Measurements from ENCODE around the gene CAPN13. TPM values are rescaled to one million over a fixed set of nuclear protein-coding genes. Genes with fewer than 3 reads are reported as not detected.

The CAPN13 gene
- total RNA-seq, 1 experiment from 2014 or later: not detected

DNA sequence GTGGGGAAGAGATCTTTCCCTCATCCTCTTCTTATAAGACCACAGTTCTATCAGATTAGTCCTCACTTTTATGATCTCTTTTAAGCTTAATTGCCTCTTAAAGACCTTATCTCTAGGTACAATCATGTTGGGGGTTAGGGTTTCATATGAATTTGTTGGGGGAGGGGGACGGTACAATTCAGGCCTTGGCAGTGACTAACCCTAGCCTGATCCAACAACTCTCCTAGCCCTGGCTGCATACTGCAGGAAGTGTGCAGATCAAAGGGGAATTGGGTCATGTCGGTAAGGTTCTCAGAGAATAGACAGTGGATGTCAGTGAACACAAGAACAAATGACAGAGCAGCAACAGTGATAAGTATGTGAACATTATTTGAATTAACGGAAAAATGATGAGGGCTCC is 16.4 kb downstream of the CAPN13 start:
- DNase-seq (ENCODE audit: unreplicated experiment): no peak
- Mint-ChIP-seq H3K4me3 (ENCODE audit: unreplicated experiment) (no peak overlapping the region), H3K27me3 (ENCODE audit: insufficient read depth, unreplicated experiment) (peaks cover 82% of the 10 kb centered on the region), H3K9me3 (ENCODE audit: unreplicated experiment) (no peaks in the 10 kb centered on the region), H3K4me1 (ENCODE audit: insufficient read depth, unreplicated experiment) (no peaks in the 10 kb centered on the region), H3K27ac (ENCODE audit: low read depth, unreplicated experiment) (no peak overlapping the region), H3K36me3 (ENCODE audit: insufficient read depth, unreplicated experiment) (no peaks in the 10 kb centered on the region)
- ChIA-PET CTCF (interaction anchor here (0.6 kb wide), 1 partner anchor 43 kb away, joined by 3 read pairs; no protein-coding TSS in a partner anchor), POLR2A (no interaction called here)
- intact Hi-C loops (cut with micrococcal nuclease): no loop called here
- no TSS peak for BruUV-seq (replicated peaks)
- TF ChIP-seq, protein P1, sequence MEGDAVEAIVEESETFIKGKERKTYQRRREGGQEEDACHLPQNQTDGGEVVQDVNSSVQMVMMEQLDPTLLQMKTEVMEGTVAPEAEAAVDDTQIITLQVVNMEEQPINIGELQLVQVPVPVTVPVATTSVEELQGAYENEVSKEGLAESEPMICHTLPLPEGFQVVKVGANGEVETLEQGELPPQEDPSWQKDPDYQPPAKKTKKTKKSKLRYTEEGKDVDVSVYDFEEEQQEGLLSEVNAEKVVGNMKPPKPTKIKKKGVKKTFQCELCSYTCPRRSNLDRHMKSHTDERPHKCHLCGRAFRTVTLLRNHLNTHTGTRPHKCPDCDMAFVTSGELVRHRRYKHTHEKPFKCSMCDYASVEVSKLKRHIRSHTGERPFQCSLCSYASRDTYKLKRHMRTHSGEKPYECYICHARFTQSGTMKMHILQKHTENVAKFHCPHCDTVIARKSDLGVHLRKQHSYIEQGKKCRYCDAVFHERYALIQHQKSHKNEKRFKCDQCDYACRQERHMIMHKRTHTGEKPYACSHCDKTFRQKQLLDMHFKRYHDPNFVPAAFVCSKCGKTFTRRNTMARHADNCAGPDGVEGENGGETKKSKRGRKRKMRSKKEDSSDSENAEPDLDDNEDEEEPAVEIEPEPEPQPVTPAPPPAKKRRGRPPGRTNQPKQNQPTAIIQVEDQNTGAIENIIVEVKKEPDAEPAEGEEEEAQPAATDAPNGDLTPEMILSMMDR (IDR thresholded peaks at IDR 0.05; ENCODE audit: unreplicated experiment): no peak

DNA sequence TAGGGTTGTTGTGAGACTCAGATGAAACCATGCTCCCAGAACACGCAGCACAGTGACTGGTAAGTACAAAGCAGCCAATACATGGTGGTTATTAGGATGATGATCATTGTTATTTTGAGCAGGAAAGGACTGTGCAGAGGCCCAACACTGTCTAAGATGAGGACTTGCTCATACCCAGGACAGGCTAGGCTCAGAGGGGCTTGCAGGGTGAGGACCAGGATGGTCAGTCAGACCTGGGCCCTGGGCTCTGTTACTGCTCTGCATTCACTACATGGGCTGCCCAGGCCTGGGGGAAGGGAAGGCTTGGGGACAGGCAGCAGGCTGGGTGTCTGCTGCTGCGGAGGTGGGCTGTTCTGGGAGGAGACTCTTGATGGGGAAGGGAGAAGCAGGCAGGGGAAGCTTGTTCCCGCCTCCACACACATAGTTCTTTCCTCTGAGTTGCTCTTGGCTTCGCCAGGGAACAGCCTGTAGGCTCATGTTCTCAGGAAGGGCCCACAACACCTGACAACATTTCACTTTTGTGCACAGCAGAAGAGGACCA is 17.5 kb downstream of the CAPN13 start:
- no peaks in the 10 kb centered on the region for H3K36me3 Mint-ChIP-seq (ENCODE audit: insufficient read depth, unreplicated experiment)
- no peak for DNase-seq (ENCODE audit: unreplicated experiment)
- TF ChIP-seq, protein P1 (IDR thresholded peaks at IDR 0.05; ENCODE audit: unreplicated experiment): no peak

GRCh38 chr2:30786923-30787685 is 20.1 kb downstream of the CAPN13 start:
- intact Hi-C loops (cut with micrococcal nuclease): no loop called here
- CTCF ChIA-PET: interaction anchor here (0.7 kb wide), 1 partner anchor 457 kb away, joined by 3 read pairs; no protein-coding TSS in a partner anchor

More for the DNA sequence above, 17.5 kb downstream of the CAPN13 start:
- Mint-ChIP-seq H3K4me1 (ENCODE audit: insufficient read depth, unreplicated experiment) (no peaks in the 10 kb centered on the region), H3K27me3 (ENCODE audit: insufficient read depth, unreplicated experiment) (peaks cover 82% of the 10 kb centered on the region), H3K4me3 (ENCODE audit: unreplicated experiment) (no peak overlapping the region), H3K9me3 (ENCODE audit: unreplicated experiment) (no peaks in the 10 kb centered on the region), H3K27ac (ENCODE audit: low read depth, unreplicated experiment) (no peak overlapping the region)
- intact Hi-C loops (cut with micrococcal nuclease): no loop called here
- ChIA-PET CTCF (interaction anchor here (0.6 to 0.8 kb wide), 2 partner anchors 13 to 380 kb away, joined by 3 read pairs; no protein-coding TSS in a partner anchor), POLR2A (no interaction called here)
- BruUV-seq (replicated peaks): no TSS peak

DNA sequence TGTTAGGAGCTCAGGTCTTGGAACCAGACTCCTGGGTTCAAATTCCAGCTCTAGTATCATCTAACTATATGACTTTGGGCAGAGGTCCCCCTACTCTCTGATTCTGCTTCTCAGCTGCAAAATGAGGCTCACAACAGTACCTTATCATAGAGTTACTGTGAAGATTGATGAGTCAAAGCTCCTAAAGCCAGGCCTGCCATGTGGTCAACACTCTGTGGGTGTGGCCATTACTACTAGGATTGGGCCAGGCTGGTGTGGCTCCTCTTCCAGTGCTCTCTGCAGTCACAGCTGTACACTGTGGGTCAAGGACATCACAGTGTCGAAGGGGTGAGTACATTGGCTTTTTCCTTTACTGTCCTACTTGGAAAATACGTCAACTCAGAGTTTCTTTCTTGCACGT is 22.6 kb downstream of the CAPN13 start:
- intact Hi-C loops (cut with micrococcal nuclease): no loop called here
- ChIA-PET POLR2A (no interaction called here), CTCF (no interaction called here)
- Mint-ChIP-seq H3K36me3 (ENCODE audit: insufficient read depth, unreplicated experiment) (no peaks in the 10 kb centered on the region), H3K4me3 (ENCODE audit: unreplicated experiment) (no peak overlapping the region), H3K9me3 (ENCODE audit: unreplicated experiment) (no peaks in the 10 kb centered on the region), H3K27ac (ENCODE audit: low read depth, unreplicated experiment) (no peak overlapping the region), H3K4me1 (ENCODE audit: insufficient read depth, unreplicated experiment) (no peaks in the 10 kb centered on the region), H3K27me3 (ENCODE audit: insufficient read depth, unreplicated experiment) (peaks cover 39% of the 10 kb centered on the region)
- BruUV-seq (replicated peaks): no TSS peak
- TF ChIP-seq, protein P1 (IDR thresholded peaks at IDR 0.05; ENCODE audit: unreplicated experiment): no peak
- DNase-seq (ENCODE audit: unreplicated experiment): no peak

More at GRCh38 chr2:30786923-30787685, 20.1 kb downstream of the CAPN13 start:
- no peak overlapping the region for H3K27ac Mint-ChIP-seq (ENCODE audit: low read depth, unreplicated experiment)
- H3K4me3 Mint-ChIP-seq (ENCODE audit: unreplicated experiment): no peak overlapping the region
- H3K36me3 Mint-ChIP-seq (ENCODE audit: insufficient read depth, unreplicated experiment): no peaks in the 10 kb centered on the region
- no TSS peak for BruUV-seq (replicated peaks)
- POLR2A ChIA-PET: no interaction called here
- TF ChIP-seq, protein P1 (IDR thresholded peaks at IDR 0.05; ENCODE audit: unreplicated experiment): no peak
- H3K9me3 Mint-ChIP-seq (ENCODE audit: unreplicated experiment): no peaks in the 10 kb centered on the region
- no peak for DNase-seq (ENCODE audit: unreplicated experiment)
- H3K4me1 Mint-ChIP-seq (ENCODE audit: insufficient read depth, unreplicated experiment): no peaks in the 10 kb centered on the region
- peaks cover 57% of the 10 kb centered on the region for H3K27me3 Mint-ChIP-seq (ENCODE audit: insufficient read depth, unreplicated experiment)
